ENCODE results near the gene SUSD3.

Gene SUSD3

GRCh38 chr9:93053781-93054331 lies 4.6 kb upstream of the SUSD3 start:
- no peak for DNase-seq (ENCODE audit: low spot score)

- no peak for DNase-seq (ENCODE audit: low spot score)
Measured at GRCh38 chr9:93054758-93055704, 3.5 kb upstream of the SUSD3 start.

GRCh38 chr9:93057042-93057702 lies 1.3 kb upstream of the SUSD3 start:
- DNase-seq (ENCODE audit: low spot score): no peak

GRCh38 chr9:93057703-93058354 lies 672 bp upstream of the SUSD3 start:
- DNase-seq (ENCODE audit: low spot score): no peak

- no peak for DNase-seq (ENCODE audit: low spot score)
Measured at GRCh38 chr9:93059011-93059714, 662 bp downstream of the SUSD3 start.

GRCh38 chr9:93059715-93060578 lies 1.4 kb downstream of the SUSD3 start:
- no peak for DNase-seq (ENCODE audit: low spot score)

- DNase-seq (ENCODE audit: low spot score): no peak
Measured at GRCh38 chr9:93060746-93061259, 2.3 kb downstream of the SUSD3 start.

GRCh38 chr9:93061260-93061751 lies 2.8 kb downstream of the SUSD3 start:
- DNase-seq (ENCODE audit: low spot score): no peak

GRCh38 chr9:93061791-93062763 lies 3.6 kb downstream of the SUSD3 start:
- DNase-seq (ENCODE audit: low spot score): no peak

- no peak for DNase-seq (ENCODE audit: low spot score)
Measured at GRCh38 chr9:93064392-93065134, 6.1 kb downstream of the SUSD3 start.

GRCh38 chr9:93065135-93065720 lies 6.7 kb downstream of the SUSD3 start:
- DNase-seq (ENCODE audit: low spot score): no peak

- no peak for DNase-seq (ENCODE audit: low spot score)
Measured at GRCh38 chr9:93066978-93067603, 8.6 kb downstream of the SUSD3 start.

GRCh38 chr9:93068956-93069355 lies 10.5 kb downstream of the SUSD3 start:
- DNase-seq (ENCODE audit: low spot score): no peak

GRCh38 chr9:93071464-93071863 lies 13.0 kb downstream of the SUSD3 start:
- no peak for DNase-seq (ENCODE audit: low spot score)

- no peak for DNase-seq (ENCODE audit: low spot score)
Measured at GRCh38 chr9:93072383-93072795, 13.9 kb downstream of the SUSD3 start.

GRCh38 chr9:93076101-93076791 lies 17.7 kb downstream of the SUSD3 start:
- DNase-seq (ENCODE audit: low spot score): no peak

GRCh38 chr9:93076792-93077128 lies 18.3 kb downstream of the SUSD3 start:
- DNase-seq (ENCODE audit: low spot score): no peak
